Thoracic aorta (tissue), 2 donors: Measurements from ENCODE around the gene SUGP2. TPM values are rescaled to one million over a fixed set of nuclear protein-coding genes. Genes with fewer than 3 reads are reported as not detected.
"Not testable (repeated sequence)": the region's sequence is repeated elsewhere in the genome, so short reads cannot be mapped to it uniquely, and the experiment has no call there.

Source experiments
- ATAC-seq: fragments of 150-250 bp; one replicate; pipeline ENCODE4 v1.8.0; 2017; ENCODE audit warnings: low read depth; ENCODE audit not compliant: insufficient number of reproducible peaks, low FRiP score
- DNase-seq: peaks from one replicate; pipeline ENCODE4 v3.0.0-alpha.2; 2020; ENCODE audit warnings: low spot score
- H3K27ac ChIP-seq, 2 donors: fragments of 200-600 bp; sonication (generic); 1 replicate in 1 of 2; 2 replicates in 1 of 2; pipeline ENCODE4 v1.5.1; 2016; ENCODE audit warnings: mild to moderate bottlenecking in 2 of 2, moderate library complexity in 2 of 2
- H3K27me3 ChIP-seq: fragments of 200-600 bp; sonication (generic); replicated peaks from 2 replicates; pipeline ENCODE4 v1.6.0; 2016; ENCODE audit warnings: mild to moderate bottlenecking; ENCODE audit not compliant: insufficient read depth
- H3K36me3 ChIP-seq: fragments of 200-600 bp; sonication (generic); one replicate; pipeline ENCODE4 v1.5.1; 2016
- H3K4me1 ChIP-seq, 2 donors: fragments of 200-600 bp; sonication (generic); 1 replicate in 1 of 2; 2 replicates in 1 of 2; pipeline versions ENCODE4 v1.5.1 to v1.6.0; 2016; ENCODE audit warnings: low read depth in 2 of 2, mild to moderate bottlenecking in 1 of 2; ENCODE audit not compliant: control insufficient read depth in 1 of 2
- H3K4me3 ChIP-seq: fragments of 200-600 bp; sonication (generic); 2 replicates; pipeline ENCODE4 v1.5.1; 2016; ENCODE audit warnings: mild to moderate bottlenecking
- H3K9me3 ChIP-seq: fragments of 200-600 bp; sonication (generic); 2 replicates; pipeline ENCODE4 v1.5.1; 2016
- total RNA-seq, 2 donors: library from RNA; depleted of rRNA; stranded (reverse); fragments of >200 nt; gene quantifications; one replicate each; pipeline versions ENCODE4 v1.1.0 to v1.2.3, GENCODE V29; 2016
- TF ChIP-seq, protein P1 (sequence below): fragments of 200-600 bp; sonication (generic); IDR thresholded peaks from one replicate; pipeline ENCODE4 v1.5.1; 2019; ENCODE audit warnings: antibody characterized with exemption

The SUGP2 gene
- total RNA-seq, 2 donors from 2014 or later, result 42.6 to 57.5 TPM

DNA sequence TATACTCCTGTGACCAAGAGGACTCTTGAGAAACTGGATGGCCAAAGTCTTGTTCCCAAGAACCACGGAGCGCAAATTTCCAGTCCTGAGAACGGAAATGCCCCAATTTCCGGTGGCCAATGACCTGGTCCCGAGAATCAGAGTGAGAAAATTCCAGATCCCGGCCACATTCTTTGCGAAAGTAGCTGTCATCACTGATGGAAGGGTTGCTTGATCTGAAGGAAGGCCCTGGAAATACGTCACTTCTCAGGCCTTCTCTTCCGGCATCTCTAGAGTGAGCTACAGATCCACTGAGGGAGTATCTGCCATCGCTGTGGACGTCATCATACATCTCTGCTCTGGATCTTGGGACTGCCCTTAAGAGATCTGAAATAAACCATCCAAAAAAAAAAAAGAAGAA is 7.5 kb downstream of the SUGP2 start:
- Histone ChIP-seq H3K27ac (no peak overlapping the region), H3K9me3 (no peaks in the 10 kb centered on the region), H3K4me3 (no peak overlapping the region), H3K4me1 (no peaks in the 10 kb centered on the region), H3K36me3 (peaks cover 53% of the 10 kb centered on the region), H3K27me3 (no peaks in the 10 kb centered on the region)
- TF ChIP-seq, protein P1, sequence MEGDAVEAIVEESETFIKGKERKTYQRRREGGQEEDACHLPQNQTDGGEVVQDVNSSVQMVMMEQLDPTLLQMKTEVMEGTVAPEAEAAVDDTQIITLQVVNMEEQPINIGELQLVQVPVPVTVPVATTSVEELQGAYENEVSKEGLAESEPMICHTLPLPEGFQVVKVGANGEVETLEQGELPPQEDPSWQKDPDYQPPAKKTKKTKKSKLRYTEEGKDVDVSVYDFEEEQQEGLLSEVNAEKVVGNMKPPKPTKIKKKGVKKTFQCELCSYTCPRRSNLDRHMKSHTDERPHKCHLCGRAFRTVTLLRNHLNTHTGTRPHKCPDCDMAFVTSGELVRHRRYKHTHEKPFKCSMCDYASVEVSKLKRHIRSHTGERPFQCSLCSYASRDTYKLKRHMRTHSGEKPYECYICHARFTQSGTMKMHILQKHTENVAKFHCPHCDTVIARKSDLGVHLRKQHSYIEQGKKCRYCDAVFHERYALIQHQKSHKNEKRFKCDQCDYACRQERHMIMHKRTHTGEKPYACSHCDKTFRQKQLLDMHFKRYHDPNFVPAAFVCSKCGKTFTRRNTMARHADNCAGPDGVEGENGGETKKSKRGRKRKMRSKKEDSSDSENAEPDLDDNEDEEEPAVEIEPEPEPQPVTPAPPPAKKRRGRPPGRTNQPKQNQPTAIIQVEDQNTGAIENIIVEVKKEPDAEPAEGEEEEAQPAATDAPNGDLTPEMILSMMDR, result no peak
- no peak for ATAC-seq
- DNase-seq, result no peak

DNA sequence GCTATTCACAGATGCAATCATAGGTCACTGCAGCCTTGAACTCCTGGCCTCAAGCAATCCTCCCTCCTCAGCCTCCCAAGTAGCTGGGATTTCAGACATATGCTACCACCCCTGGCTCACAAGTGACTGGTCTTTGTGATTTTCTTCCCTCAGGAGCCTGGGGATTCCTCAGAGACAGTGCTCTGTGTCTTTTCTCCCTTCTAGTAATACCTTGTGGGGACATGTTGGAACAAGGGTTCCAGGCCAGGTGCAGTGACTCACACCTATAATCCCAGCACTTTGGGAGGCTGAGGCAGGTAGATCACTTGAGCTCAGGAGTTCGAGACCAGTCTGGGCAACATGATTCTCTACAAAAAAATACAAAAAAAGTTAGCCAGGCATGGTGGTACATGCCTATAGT is 9.9 kb downstream of the SUGP2 start:
- not testable (repeated sequence) for H3K27me3 ChIP-seq, ATAC-seq, H3K27ac ChIP-seq, DNase-seq, H3K4me1 ChIP-seq, H3K9me3 ChIP-seq, H3K4me3 ChIP-seq
- peaks cover 53% of the 10 kb centered on the region for H3K36me3 ChIP-seq

DNA sequence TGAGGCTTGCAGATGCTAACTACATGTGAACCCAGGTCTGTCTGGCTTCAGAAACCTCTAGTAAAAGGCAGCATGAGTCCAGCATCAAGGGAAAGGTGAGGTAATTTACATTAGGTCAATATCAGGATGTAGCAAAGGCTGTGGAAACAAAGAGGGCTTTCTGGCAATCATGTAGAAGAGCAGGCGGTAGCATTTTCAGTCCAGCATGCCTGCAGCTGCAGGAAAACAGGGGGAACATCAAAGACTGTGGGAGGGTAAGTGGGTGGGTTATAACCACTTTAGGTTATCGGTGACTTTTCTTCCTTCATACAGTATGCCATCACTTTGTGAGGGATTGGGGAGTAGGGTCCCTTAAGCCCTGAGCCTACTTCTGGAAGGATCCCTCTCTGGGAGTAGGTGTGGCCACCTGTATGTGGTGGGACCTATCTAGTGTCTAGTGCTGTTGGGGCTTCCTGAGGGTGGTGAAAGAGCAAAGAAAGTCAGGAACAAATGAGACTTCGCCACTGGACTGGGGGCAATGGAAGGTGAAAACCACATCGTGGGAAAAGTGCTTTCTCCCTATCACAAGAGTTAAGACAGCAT is 10.8 kb downstream of the SUGP2 start:
- Histone ChIP-seq H3K27me3 (no peaks in the 10 kb centered on the region), H3K9me3 (no peaks in the 10 kb centered on the region), H3K36me3 (peaks cover 53% of the 10 kb centered on the region), H3K4me1 (no peaks in the 10 kb centered on the region), H3K27ac (no peak overlapping the region), H3K4me3 (no peak overlapping the region)
- TF ChIP-seq, protein P1, result no peak
- ATAC-seq (no peak), DNase-seq (no peak)

DNA sequence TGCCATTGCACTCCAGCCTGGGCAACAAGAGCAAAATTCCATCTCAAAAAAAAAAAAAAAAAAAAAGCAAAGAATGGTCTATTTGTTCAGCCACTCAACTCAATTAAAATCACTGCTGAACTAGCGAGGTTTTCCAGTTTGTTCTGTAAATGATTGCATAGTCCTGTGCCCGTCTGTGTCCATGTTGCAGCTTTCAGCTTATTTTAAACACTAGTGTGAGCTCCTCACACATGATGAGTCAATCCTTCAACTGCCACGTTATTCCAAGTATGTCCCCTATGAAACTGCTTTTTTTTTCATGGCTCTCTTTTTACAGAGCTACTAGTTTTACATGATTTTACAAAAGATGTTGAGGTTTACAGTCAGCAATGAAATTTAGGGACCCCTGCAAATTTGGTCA is 12.2 kb downstream of the SUGP2 start:
- no peak for DNase-seq
- peaks cover 50% of the 10 kb centered on the region for H3K36me3 ChIP-seq
- TF ChIP-seq, protein P1, result no peak
- no peak for ATAC-seq
- no peaks in the 10 kb centered on the region for H3K4me1 ChIP-seq
- H3K9me3 ChIP-seq, result no peaks in the 10 kb centered on the region
- H3K27ac ChIP-seq, result no peak overlapping the region
- H3K4me3 ChIP-seq, result no peak overlapping the region
- no peaks in the 10 kb centered on the region for H3K27me3 ChIP-seq

DNA sequence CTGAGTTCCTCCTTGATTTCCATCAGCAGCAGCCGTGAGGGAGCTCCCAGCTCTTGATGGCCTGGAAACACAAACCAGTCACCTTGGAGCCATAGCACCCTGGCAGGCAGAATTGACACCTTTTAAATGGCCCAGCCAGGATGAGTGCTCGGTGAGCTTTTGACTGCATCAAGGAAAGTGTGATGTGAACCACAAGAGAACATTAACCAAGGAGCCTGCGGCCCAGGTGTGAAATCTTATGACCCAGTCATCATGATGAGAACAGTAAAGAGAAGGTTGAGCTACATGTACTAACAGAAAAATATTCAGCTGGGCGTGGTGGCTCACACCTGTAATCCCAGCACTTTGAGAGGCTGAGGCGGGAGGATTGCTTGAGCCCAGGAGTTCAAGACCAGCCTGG is 22.8 kb downstream of the SUGP2 start:
- Histone ChIP-seq H3K4me1 (no peaks in the 10 kb centered on the region), H3K9me3 (no peaks in the 10 kb centered on the region), H3K27ac (no peak overlapping the region), H3K36me3 (peaks cover 58% of the 10 kb centered on the region), H3K4me3 (no peak overlapping the region), H3K27me3 (no peaks in the 10 kb centered on the region)
- TF ChIP-seq, protein P1, result no peak
- ATAC-seq (no peak), DNase-seq (no peak)

DNA sequence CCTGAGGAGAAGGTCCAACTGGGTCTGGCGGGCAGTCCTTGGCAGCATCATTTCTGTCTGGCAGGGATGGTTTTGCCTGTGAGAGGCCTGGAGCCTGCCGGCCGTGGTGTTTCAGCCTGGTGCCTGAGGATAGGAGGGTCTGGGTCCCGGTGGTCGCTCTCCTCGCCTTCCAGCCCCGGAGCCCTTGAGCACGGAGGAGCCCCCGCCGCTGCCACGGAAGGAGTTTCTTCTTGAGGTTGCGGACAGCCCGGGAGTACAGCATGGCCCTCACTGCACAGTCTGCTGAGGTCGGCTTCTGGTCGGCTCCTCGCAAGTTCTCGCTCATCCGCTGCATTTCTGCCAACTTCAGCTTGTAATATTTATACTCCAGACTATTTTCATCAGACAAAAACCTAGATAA is 23.4 kb downstream of the SUGP2 start:
- H3K27ac ChIP-seq, result no peak overlapping the region
- no peaks in the 10 kb centered on the region for H3K27me3 ChIP-seq
- H3K36me3 ChIP-seq, result peaks cover 58% of the 10 kb centered on the region
- no peak overlapping the region for H3K4me3 ChIP-seq
- no peaks in the 10 kb centered on the region for H3K4me1 ChIP-seq
- no peaks in the 10 kb centered on the region for H3K9me3 ChIP-seq
- DNase-seq, result no peak
- TF ChIP-seq, protein P1, result no peak
- no peak for ATAC-seq
